Activated T-helper 2 cell treated with anti-CD3 and anti-CD28 coated beads, Interferon-gamma antibody, Interleukin-2, Interleukin-4, amounts not matched to agents 10 μg/mL and 5 μg/mL and 100 μg/mL, durations not matched to agents 14 hours and 24 hours and 36 hours (primary cell): Measurements from ENCODE around the gene FARP2. TPM values are rescaled to one million over a fixed set of nuclear protein-coding genes. Genes with fewer than 3 reads are reported as not detected.
"Not testable (repeated sequence)": the region's sequence is repeated elsewhere in the genome, so short reads cannot be mapped to it uniquely, and the experiment has no call there.

Source experiments
- DNase-seq: peaks from one replicate; pipeline ENCODE4 v3.0.0; 2021; ENCODE audit warnings: low spot score
- H3K27ac Mint-ChIP-seq: one replicate; pipeline ENCODE4 v1.8.0; 2021; ENCODE audit warnings: mixed read lengths
- H3K27me3 Mint-ChIP-seq: one replicate; pipeline ENCODE4 v1.8.0; 2021; ENCODE audit warnings: low read depth, mixed read lengths
- H3K36me3 Mint-ChIP-seq: one replicate; pipeline ENCODE4 v1.8.0; 2021; ENCODE audit warnings: low read depth, mixed read lengths
- H3K4me1 Mint-ChIP-seq: one replicate; pipeline ENCODE4 v1.8.0; 2021; ENCODE audit warnings: low read depth, mixed read lengths
- H3K4me3 Mint-ChIP-seq: one replicate; pipeline ENCODE4 v1.8.0; 2021; ENCODE audit warnings: low read depth, mild to moderate bottlenecking, moderate library complexity, mixed read lengths
- H3K9me3 Mint-ChIP-seq: one replicate; pipeline ENCODE4 v1.8.0; 2021; ENCODE audit warnings: mixed read lengths
- intact Hi-C: fragments of 100-400 bp; cut with micrococcal nuclease; formaldehyde crosslinking; loops from one replicate; pipeline ENCODE4 v1.15.1; 2023
- total RNA-seq: library from RNA; stranded (reverse); gene quantifications from 2 replicates; pipeline ENCODE4 v1.2.3, GENCODE V29; 2022

FARP2 gene
- total RNA-seq, 1 donor from 2014 or later = 38.1 TPM

GRCh38 chr2:241505781-241506201 is 149.7 kb downstream of the FARP2 start:
- Mint-ChIP-seq H3K27me3 (no peaks in the 10 kb centered on the region), H3K4me3 (peak overlapping the region; percentile 5), H3K36me3 (peaks cover 5% of the 10 kb centered on the region), H3K9me3 (no peaks in the 10 kb centered on the region), H3K4me1 (peaks cover 17% of the 10 kb centered on the region), H3K27ac (no peak overlapping the region)
- DNase-seq = no peak
- intact Hi-C loops = loop anchor here (5.0 kb wide), 1 partner anchor 132 kb away; the partner anchor contains the start of genes ATG4B and THAP4

GRCh38 chr2:241506317-241506716 is 150.2 kb downstream of the FARP2 start:
- not testable (repeated sequence) for DNase-seq, H3K27ac Mint-ChIP-seq, H3K4me3 Mint-ChIP-seq, H3K27me3 Mint-ChIP-seq, H3K36me3 Mint-ChIP-seq, H3K9me3 Mint-ChIP-seq
- intact Hi-C loops = loop anchor here (5.0 kb wide), 1 partner anchor 131 kb away; the partner anchor contains the start of genes ATG4B and THAP4
- H3K4me1 Mint-ChIP-seq = peaks cover 17% of the 10 kb centered on the region

GRCh38 chr2:241506793-241507429 is 150.8 kb downstream of the FARP2 start:
- Mint-ChIP-seq H3K9me3 (no peaks in the 10 kb centered on the region), H3K27me3 (peaks cover 4% of the 10 kb centered on the region), H3K36me3 (peaks cover 5% of the 10 kb centered on the region), H3K27ac (no peak overlapping the region), H3K4me3 (peak overlapping the region; percentile 82), H3K4me1 (peaks cover 17% of the 10 kb centered on the region)
- intact Hi-C loops = loop anchor here (5.0 kb wide), 1 partner anchor 130 kb away; the partner anchor contains the start of genes ATG4B and THAP4
- DNase-seq = no peak

GRCh38 chr2:241507430-241508239 is 151.6 kb downstream of the FARP2 start:
- Mint-ChIP-seq H3K4me3 (peak overlapping the region; percentile 82), H3K27ac (no peak overlapping the region), H3K9me3 (no peaks in the 10 kb centered on the region), H3K4me1 (peaks cover 17% of the 10 kb centered on the region), H3K27me3 (peaks cover 4% of the 10 kb centered on the region), H3K36me3 (peaks cover 5% of the 10 kb centered on the region)
- intact Hi-C loops = loop anchor here (2.0 to 5.0 kb wide), 3 partner anchors 130 to 193 kb away; partner anchors contain the start of genes ATG4B, FARP2, HDLBP and SEPTIN2
- peak; percentile 27 for DNase-seq

GRCh38 chr2:241508240-241509154 is 152.4 kb downstream of the FARP2 start, which contains the start of gene STK25:
Gene STK25, minus strand, starts transcription at chr2:241508584. Its CDS starts 549 bp downstream, at chr2:241508035.
- peaks cover 17% of the 10 kb centered on the region for H3K4me1 Mint-ChIP-seq
- intact Hi-C loops = loop anchor here (2.0 to 5.0 kb wide), 3 partner anchors 129 to 194 kb away; partner anchors contain the start of genes ATG4B, FARP2, HDLBP and SEPTIN2
- peak; percentile 97 for DNase-seq
- H3K27me3 Mint-ChIP-seq = peaks cover 4% of the 10 kb centered on the region
- H3K4me3 Mint-ChIP-seq = peak within 1 kb of the TSS; percentile 82
- H3K27ac Mint-ChIP-seq = peak within 1 kb of the TSS; percentile 69
- H3K36me3 Mint-ChIP-seq = peaks cover 5% of the 10 kb centered on the region
- H3K9me3 Mint-ChIP-seq = no peaks in the 10 kb centered on the region

- Mint-ChIP-seq H3K4me3 (peak overlapping the region; percentile 80), H3K36me3 (peaks cover 5% of the 10 kb centered on the region), H3K9me3 (no peaks in the 10 kb centered on the region), H3K27ac (peak overlapping the region; percentile 69), H3K27me3 (peaks cover 4% of the 10 kb centered on the region), H3K4me1 (peaks cover 17% of the 10 kb centered on the region)
- intact Hi-C loops = loop anchor here (2.0 to 5.0 kb wide), 3 partner anchors 128 to 194 kb away; partner anchors contain the start of genes ATG4B, FARP2, HDLBP and SEPTIN2
- no peak for DNase-seq
These were observed 153.2 kb downstream of the FARP2 start for GRCh38 chr2:241509155-241509784.

- H3K4me3 Mint-ChIP-seq = no peak overlapping the region
- DNase-seq = no peak
- H3K4me1 Mint-ChIP-seq = peaks cover 25% of the 10 kb centered on the region
- H3K27ac Mint-ChIP-seq = no peak overlapping the region
- peaks cover 4% of the 10 kb centered on the region for H3K27me3 Mint-ChIP-seq
- intact Hi-C loops = no loop called here
- H3K36me3 Mint-ChIP-seq = peaks cover 5% of the 10 kb centered on the region
- no peaks in the 10 kb centered on the region for H3K9me3 Mint-ChIP-seq
These were observed 155.1 kb downstream of the FARP2 start for GRCh38 chr2:241511091-241511741.

GRCh38 chr2:241514553-241514952 is 158.5 kb downstream of the FARP2 start:
- H3K4me1 Mint-ChIP-seq = peaks cover 18% of the 10 kb centered on the region
- peaks cover 4% of the 10 kb centered on the region for H3K27me3 Mint-ChIP-seq
- H3K27ac Mint-ChIP-seq = peak overlapping the region; percentile 76
- H3K4me3 Mint-ChIP-seq = no peak overlapping the region
- no peaks in the 10 kb centered on the region for H3K36me3 Mint-ChIP-seq
- DNase-seq = no peak
- peaks cover 7% of the 10 kb centered on the region for H3K9me3 Mint-ChIP-seq
- intact Hi-C loops = no loop called here

GRCh38 chr2:241514986-241515737 is 159.1 kb downstream of the FARP2 start:
- H3K36me3 Mint-ChIP-seq = no peaks in the 10 kb centered on the region
- no peak overlapping the region for H3K4me3 Mint-ChIP-seq
- intact Hi-C loops = no loop called here
- peaks cover 15% of the 10 kb centered on the region for H3K4me1 Mint-ChIP-seq
- H3K27me3 Mint-ChIP-seq = peaks cover 4% of the 10 kb centered on the region
- H3K9me3 Mint-ChIP-seq = peaks cover 7% of the 10 kb centered on the region
- peak overlapping the region; percentile 76 for H3K27ac Mint-ChIP-seq
- no peak for DNase-seq

- peaks cover 7% of the 10 kb centered on the region for H3K9me3 Mint-ChIP-seq
- H3K27ac Mint-ChIP-seq = peak overlapping the region; percentile 14
- H3K36me3 Mint-ChIP-seq = no peaks in the 10 kb centered on the region
- no peak overlapping the region for H3K4me3 Mint-ChIP-seq
- no peak for DNase-seq
- peaks cover 15% of the 10 kb centered on the region for H3K4me1 Mint-ChIP-seq
- intact Hi-C loops = no loop called here
- H3K27me3 Mint-ChIP-seq = no peaks in the 10 kb centered on the region
These were observed 160.5 kb downstream of the FARP2 start for GRCh38 chr2:241516520-241516965.

GRCh38 chr2:241517297-241517696 is 161.2 kb downstream of the FARP2 start:
- Mint-ChIP-seq H3K36me3 (no peaks in the 10 kb centered on the region), H3K4me1 (peaks cover 15% of the 10 kb centered on the region), H3K4me3 (no peak overlapping the region), H3K27ac (peak overlapping the region; percentile 19), H3K27me3 (peaks cover under 1% of the 10 kb centered on the region), H3K9me3 (peaks cover 7% of the 10 kb centered on the region)
- no peak for DNase-seq
- intact Hi-C loops = no loop called here
